Measurements from ENCODE around the gene OR52W1.

DNA sequence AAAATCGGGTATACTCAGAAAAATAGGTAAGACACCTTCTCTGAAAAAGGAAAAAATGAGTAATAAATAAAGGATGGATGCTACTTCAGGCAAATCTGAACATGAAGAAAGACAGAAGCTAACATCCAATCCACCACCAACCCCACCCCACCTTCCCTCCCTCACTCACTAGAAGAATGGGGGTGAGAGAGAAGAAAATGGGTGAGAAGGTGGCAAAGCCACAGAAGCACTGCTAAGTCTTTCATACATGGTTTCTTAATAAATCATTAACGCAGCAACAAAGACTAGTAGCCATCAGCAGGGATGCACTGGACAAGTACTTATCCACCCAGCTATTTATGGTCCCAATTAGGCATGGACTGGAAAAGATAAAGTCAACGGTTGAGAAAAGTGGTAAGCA is 29.5 kb downstream of the OR52W1 start:
- TF ChIP-seq, protein P1, sequence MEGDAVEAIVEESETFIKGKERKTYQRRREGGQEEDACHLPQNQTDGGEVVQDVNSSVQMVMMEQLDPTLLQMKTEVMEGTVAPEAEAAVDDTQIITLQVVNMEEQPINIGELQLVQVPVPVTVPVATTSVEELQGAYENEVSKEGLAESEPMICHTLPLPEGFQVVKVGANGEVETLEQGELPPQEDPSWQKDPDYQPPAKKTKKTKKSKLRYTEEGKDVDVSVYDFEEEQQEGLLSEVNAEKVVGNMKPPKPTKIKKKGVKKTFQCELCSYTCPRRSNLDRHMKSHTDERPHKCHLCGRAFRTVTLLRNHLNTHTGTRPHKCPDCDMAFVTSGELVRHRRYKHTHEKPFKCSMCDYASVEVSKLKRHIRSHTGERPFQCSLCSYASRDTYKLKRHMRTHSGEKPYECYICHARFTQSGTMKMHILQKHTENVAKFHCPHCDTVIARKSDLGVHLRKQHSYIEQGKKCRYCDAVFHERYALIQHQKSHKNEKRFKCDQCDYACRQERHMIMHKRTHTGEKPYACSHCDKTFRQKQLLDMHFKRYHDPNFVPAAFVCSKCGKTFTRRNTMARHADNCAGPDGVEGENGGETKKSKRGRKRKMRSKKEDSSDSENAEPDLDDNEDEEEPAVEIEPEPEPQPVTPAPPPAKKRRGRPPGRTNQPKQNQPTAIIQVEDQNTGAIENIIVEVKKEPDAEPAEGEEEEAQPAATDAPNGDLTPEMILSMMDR (conservative IDR thresholded peaks at IDR 0.05; ENCODE audit: low read depth, low read length) = no peak
- TF ChIP-seq EZH2 (IDR thresholded peaks at IDR 0.05; ENCODE audit: borderline replicate concordance, low read depth, low read length, poor library complexity, severe bottlenecking) = no peak

Measured in A673 (cell line).